OCI-LY3 (cell line): ENCODE results near the gene ANKRD35.

Experiments used
- CTCF ChIP-seq: fragments of 200-600, 300-600 bp; sonication (generic); IDR thresholded peaks from 2 replicates; pipeline ENCODE4 v1.5.1; 2014; ENCODE audit warnings: antibody characterized with exemption, low read length, low read depth
- EZH2phosphoT487 ChIP-seq: fragments of 200-600 bp; shearing (Covaris generic); IDR thresholded peaks from 2 replicates; pipeline ENCODE4 v1.6.1; 2018; ENCODE audit warnings: antibody characterized with exemption, mixed run types, low read depth

GRCh38 chr1:145858238-145858900 lies 27.3 kb downstream of the ANKRD35 start:
- TF ChIP-seq CTCF (no peak), EZH2phosphoT487 (no peak)
